K562 (cell line): ENCODE data around the gene GCSH. TPM values are rescaled to one million over a fixed set of nuclear protein-coding genes. Genes with fewer than 3 reads are reported as not detected.

ENCODE experiments used
- CREB3 ChIP-seq: fragments of 450-650 bp; conservative IDR thresholded peaks from 2 replicates; pipeline ENCODE4 v1.6.1; 2016; ENCODE audit warnings: missing genetic modification characterization, low read depth, mild to moderate bottlenecking, missing compliant biosample characterization, moderate library complexity
- DPF2 ChIP-seq: fragments of 450-650 bp; IDR thresholded peaks from 2 replicates; pipeline ENCODE4 v1.6.1; 2016
- ESRRB ChIP-seq: fragments of 250-450 bp; sonication (Bioruptor Pico); IDR thresholded peaks from 2 replicates; pipeline ENCODE4 v1.5.0; 2020; ENCODE audit warnings: mild to moderate bottlenecking, moderate library complexity, borderline replicate concordance
- EZH2 ChIP-seq: IDR thresholded peaks from 2 replicates; pipeline ENCODE4 v1.6.1; 2012; ENCODE audit warnings: low read depth, mild to moderate bottlenecking, inconsistent platforms, low read length, borderline replicate concordance
- HDAC3 ChIP-seq: fragments of 450-650 bp; IDR thresholded peaks from 2 replicates; pipeline ENCODE4 v1.6.1; 2018; ENCODE audit warnings: borderline replicate concordance, mild to moderate bottlenecking, moderate library complexity; ENCODE audit not compliant: partially characterized antibody
- LCOR ChIP-seq: sonication (generic); formaldehyde crosslinking; IDR thresholded peaks from 2 replicates; pipeline ENCODE4 v1.8.0; 2022; ENCODE audit warnings: mild to moderate bottlenecking, missing genetic modification reagents
- NCOA2 ChIP-seq, 2 experiments: fragments of 450-650 bp; IDR thresholded peaks; 2 replicates each; pipeline ENCODE4 v1.6.1; 2018; ENCODE audit warnings: mild to moderate bottlenecking in 2 of 2, moderate library complexity in 1 of 2; ENCODE audit not compliant: partially characterized antibody in 2 of 2
- ZFP1 ChIP-seq: fragments of 450-650 bp; formaldehyde crosslinking; IDR thresholded peaks from 2 replicates; pipeline ENCODE4 v1.4.0; 2020; ENCODE audit warnings: mild to moderate bottlenecking, mixed read lengths
- ZNF165 ChIP-seq: fragments of 250-450 bp; sonication (Bioruptor Pico); IDR thresholded peaks from 2 replicates; pipeline ENCODE4 v1.4.0; 2020; ENCODE audit warnings: borderline replicate concordance
- ZNF445 ChIP-seq: fragments of 250-450 bp; sonication (Bioruptor Pico); IDR thresholded peaks from 2 replicates; pipeline ENCODE4 v1.4.0; 2020; ENCODE audit warnings: low read depth, mild to moderate bottlenecking, moderate library complexity
- ZNF655 ChIP-seq: fragments of 250-450 bp; sonication (Bioruptor Pico); IDR thresholded peaks from 2 replicates; pipeline ENCODE4 v1.5.0; 2021
- ZNF79 ChIP-seq: fragments of 250-450 bp; sonication (Bioruptor Pico); IDR thresholded peaks from 2 replicates; pipeline ENCODE4 v1.4.0; 2020; ENCODE audit warnings: low read depth, mild to moderate bottlenecking, moderate library complexity
- polyA plus RNA-seq, 8 experiments: library from polyadenylated mRNA; depleted of rRNA in 4 of 8; stranded (reverse) in 5 of 8; unstranded in 3 of 8; fragments of >200 nt; fragmentation: Nextera tagmentation in 2 of 8; fragmentation: Illumina TruSeq in 1 of 8; extraction: Ambion mirVana in 2 of 8; extraction: Trizol in 1 of 8; gene quantifications; 2 replicates each; pipeline versions ENCODE4 v1.2.1 to v1.2.3, GENCODE V29; 2011 to 2014; ENCODE audit warnings: inconsistent platforms in 1 of 8, missing spikeins in 1 of 8
- total RNA-seq, 7 experiments: library from RNA; depleted of rRNA in 6 of 7; stranded (reverse); fragments of >200 nt in 6 of 7; fragmentation: Illumina TruSeq in 2 of 7; extraction: Trizol in 2 of 7; gene quantifications; 2 replicates each; pipeline versions ENCODE4 v1.2.1 to v1.2.3, GENCODE V29; 2011 to 2021; ENCODE audit warnings: low replicate concordance in 1 of 7
- TF ChIP-seq, protein P1 (sequence below): fragments of 250-450 bp; sonication (Bioruptor Pico); IDR thresholded peaks from 2 replicates; pipeline ENCODE4 v1.6.1; 2021; ENCODE audit warnings: mild to moderate bottlenecking
- TF ChIP-seq, protein P2 (sequence below), 2 experiments: fragments of 450-650 bp; IDR thresholded peaks; 2 replicates each; pipeline ENCODE4 v1.6.1; 2016; ENCODE audit warnings: mild to moderate bottlenecking in 2 of 2, borderline replicate concordance in 1 of 2, low read depth in 1 of 2, moderate library complexity in 1 of 2
- TF ChIP-seq, protein P3 (sequence below): fragments of 250-450 bp; sonication (Bioruptor Pico); IDR thresholded peaks from 2 replicates; pipeline ENCODE4 v1.4.0; 2020; ENCODE audit warnings: mild to moderate bottlenecking, moderate library complexity

The GCSH gene
- total and polyA plus RNA-seq, 9 of the 15 experiments (the other 6 are each of a cell fraction or from before 2014, with no cell fraction given) = 35.0 to 121 (median 89.0) TPM

GRCh38 chr16:81036751-81037350, 59.3 kb downstream of the GCSH start (continued):
- TF ChIP-seq NCOA2 (IDR thresholded peaks at IDR 0.05; ENCODE audit: partially characterized antibody in 2 of 2) (no peak), ZNF655 (CRISPR knock-in tag) (no peak), HDAC3 (no peak), LCOR (no peak), ZNF79 (no peak), ESRRB (CRISPR knock-in tag) (no peak), ZNF445 (no peak), DPF2 (0 out of 2 replicates have a peak, but pooled peaks have one; percentile 49), ZFP1 (CRISPR knock-in tag) (no peak), EZH2 (no peak), CREB3 (tag) (0 out of 2 replicates have a peak, but pooled peaks have one; percentile 24), ZNF165 (CRISPR knock-in tag) (no peak)
- TF ChIP-seq, protein P1, sequence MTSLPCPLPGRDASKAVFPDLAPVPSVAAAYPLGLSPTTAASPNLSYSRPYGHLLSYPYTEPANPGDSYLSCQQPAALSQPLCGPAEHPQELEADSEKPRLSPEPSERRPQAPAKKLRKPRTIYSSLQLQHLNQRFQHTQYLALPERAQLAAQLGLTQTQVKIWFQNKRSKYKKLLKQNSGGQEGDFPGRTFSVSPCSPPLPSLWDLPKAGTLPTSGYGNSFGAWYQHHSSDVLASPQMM (CRISPR knock-in tag) = no peak
- TF ChIP-seq, protein P2, sequence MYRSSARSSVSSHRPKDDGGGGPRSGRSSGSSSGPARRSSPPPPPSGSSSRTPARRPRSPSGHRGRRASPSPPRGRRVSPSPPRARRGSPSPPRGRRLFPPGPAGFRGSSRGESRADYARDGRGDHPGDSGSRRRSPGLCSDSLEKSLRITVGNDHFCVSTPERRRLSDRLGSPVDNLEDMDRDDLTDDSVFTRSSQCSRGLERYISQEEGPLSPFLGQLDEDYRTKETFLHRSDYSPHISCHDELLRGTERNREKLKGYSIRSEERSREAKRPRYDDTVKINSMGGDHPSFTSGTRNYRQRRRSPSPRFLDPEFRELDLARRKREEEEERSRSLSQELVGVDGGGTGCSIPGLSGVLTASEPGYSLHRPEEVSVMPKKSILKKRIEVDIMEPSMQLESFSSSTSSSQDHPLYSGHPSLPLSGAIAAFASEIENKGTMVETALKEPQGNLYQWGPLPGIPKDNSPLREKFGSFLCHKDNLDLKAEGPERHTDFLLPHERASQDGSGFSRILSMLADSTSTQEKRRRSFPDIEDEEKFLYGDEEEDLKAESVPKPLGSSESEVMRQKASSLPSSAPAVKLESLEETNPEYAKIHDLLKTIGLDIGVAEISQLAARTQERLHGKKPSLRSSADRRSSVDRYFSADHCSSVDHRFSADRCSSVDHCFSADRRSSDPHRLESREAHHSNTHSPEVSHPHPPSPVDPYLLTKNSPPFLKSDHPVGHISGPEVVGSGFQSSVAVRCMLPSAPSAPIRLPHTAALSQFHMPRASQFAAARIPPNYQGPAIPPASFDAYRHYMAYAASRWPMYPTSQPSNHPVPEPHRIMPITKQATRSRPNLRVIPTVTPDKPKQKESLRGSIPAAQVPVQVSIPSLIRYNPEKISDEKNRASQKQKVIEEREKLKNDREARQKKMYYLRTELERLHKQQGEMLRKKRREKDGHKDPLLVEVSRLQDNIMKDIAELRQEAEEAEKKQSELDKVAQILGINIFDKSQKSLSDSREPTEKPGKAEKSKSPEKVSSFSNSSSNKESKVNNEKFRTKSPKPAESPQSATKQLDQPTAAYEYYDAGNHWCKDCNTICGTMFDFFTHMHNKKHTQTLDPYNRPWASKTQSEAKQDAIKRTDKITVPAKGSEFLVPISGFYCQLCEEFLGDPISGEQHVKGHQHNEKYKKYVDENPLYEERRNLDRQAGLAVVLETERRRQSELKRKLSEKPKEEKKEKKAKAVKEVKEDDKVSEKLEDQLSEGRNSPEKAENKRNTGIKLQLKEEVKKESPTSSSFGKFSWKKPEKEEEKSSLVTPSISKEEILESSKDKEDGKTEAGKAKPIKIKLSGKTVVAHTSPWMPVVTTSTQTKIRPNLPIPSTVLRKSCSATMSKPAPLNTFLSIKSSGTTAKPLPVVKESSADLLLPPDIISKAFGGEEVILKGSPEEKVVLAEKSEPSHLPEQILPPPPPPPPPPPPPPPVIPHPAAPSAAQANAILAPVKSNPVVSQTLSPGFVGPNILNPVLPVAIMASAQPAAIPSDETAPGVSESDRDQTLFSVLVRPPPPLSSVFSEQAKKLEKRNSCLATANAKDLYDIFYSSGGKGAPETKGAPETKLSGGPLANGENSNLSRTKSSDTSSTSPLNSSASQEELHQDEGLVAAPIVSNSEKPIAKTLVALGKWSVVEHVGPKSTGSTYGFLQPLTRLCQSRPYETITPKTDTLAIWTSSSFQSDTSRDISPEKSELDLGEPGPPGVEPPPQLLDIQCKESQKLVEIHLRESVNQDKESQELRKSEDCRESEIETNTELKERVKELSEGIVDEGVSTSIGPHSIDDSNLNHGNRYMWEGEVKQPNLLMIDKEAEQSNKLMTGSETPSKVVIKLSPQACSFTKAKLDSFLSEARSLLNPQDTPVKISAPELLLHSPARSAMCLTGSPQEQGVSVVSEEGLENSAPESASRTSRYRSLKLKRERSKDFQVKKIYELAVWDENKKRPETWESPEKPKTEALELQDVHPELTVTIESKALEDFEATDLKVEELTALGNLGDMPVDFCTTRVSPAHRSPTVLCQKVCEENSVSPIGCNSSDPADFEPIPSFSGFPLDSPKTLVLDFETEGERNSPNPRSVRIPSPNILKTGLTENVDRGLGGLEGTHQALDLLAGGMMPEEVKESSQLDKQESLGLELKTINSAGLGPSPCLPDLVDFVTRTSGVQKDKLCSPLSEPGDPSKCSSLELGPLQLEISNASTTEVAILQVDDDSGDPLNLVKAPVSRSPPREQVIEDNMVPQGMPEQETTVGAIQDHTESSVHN (IDR thresholded peaks at IDR 0.05; ENCODE audit: borderline replicate concordance in 1 of 2, low read depth in 1 of 2) = no peak
- TF ChIP-seq, protein P3, sequence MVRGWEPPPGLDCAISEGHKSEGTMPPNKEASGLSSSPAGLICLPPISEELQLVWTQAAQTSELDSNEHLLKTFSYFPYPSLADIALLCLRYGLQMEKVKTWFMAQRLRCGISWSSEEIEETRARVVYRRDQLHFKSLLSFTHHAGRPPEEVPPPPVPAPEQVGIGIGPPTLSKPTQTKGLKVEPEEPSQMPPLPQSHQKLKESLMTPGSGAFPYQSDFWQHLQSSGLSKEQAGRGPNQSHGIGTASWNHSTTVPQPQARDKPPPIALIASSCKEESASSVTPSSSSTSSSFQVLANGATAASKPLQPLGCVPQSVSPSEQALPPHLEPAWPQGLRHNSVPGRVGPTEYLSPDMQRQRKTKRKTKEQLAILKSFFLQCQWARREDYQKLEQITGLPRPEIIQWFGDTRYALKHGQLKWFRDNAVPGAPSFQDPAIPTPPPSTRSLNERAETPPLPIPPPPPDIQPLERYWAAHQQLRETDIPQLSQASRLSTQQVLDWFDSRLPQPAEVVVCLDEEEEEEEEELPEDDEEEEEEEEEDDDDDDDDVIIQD (CRISPR knock-in tag) = no peak
